Right lobe of liver (tissue), 6 donors: ENCODE data around the gene NYNRIN. TPM values are rescaled to one million over a fixed set of nuclear protein-coding genes. Genes with fewer than 3 reads are reported as not detected.

Source experiments
- ATAC-seq, 4 donors: fragments of 200-7000 bp; cut with Tn5 transposase; one replicate each; pipeline ENCODE4 v1.9.1; 2020; ENCODE audit warnings: mild to moderate bottlenecking in 4 of 4, moderate library complexity in 4 of 4
- DNase-seq, 3 donors: peaks; one replicate each; pipeline ENCODE4 v3.0.0-alpha.2; 2020
- H3K27ac ChIP-seq, 3 donors: fragments of 200-600 bp; one replicate each; pipeline ENCODE4 v1.8.0; 2022
- H3K27me3 ChIP-seq, 2 donors: fragments of 200-600 bp; one replicate each; pipeline ENCODE4 v1.8.0; 2022
- H3K36me3 ChIP-seq, 4 donors: fragments of 200-600 bp; sonication (generic) in 1 of 4; one replicate each; pipeline versions ENCODE4 v1.5.1 to v1.8.0; 2017 to 2022; ENCODE audit warnings: control low read depth in 1 of 4
- H3K4me1 ChIP-seq, 4 donors: fragments of 200-600 bp; sonication (generic) in 1 of 4; one replicate each; pipeline versions ENCODE4 v1.5.1 to v1.8.0; 2017 to 2022; ENCODE audit warnings: control low read depth in 1 of 4
- H3K4me3 ChIP-seq, 3 donors: fragments of 200-600 bp; one replicate each; pipeline ENCODE4 v1.8.0; 2022
- H3K9me3 ChIP-seq, 4 donors: fragments of 200-600 bp; sonication (generic) in 1 of 4; one replicate each; pipeline versions ENCODE4 v1.5.1 to v1.8.0; 2017 to 2022; ENCODE audit warnings: control low read depth in 1 of 4
- POLR2A ChIP-seq: fragments of 450-650 bp; IDR thresholded peaks from one replicate; pipeline ENCODE4 v1.6.1; 2017; ENCODE audit warnings: antibody characterized with exemption, mild to moderate bottlenecking
- WGBS: methylation state at CpG from one replicate; pipeline ENCODE4 v1.1.6; 2018; ENCODE audit warnings: low coverage, low lambda C conversion rate; ENCODE audit not compliant: insufficient coverage; ENCODE audit errors: missing lambda C conversion rate; 5-methylcytosine and 5-hydroxymethylcytosine counted together
- intact Hi-C, 2 donors: fragments of 100-400 bp; cut with DNase I; formaldehyde crosslinking; loops; one replicate each; pipeline versions ENCODE4 v1.11.2 to v1.14.1; 2022
- total RNA-seq, 6 experiments: library from RNA; depleted of rRNA in 2 of 6; stranded (reverse); fragments of >200 nt in 2 of 6; fragmentation: NEBNext Ultra II Directional in 3 of 6; extraction: Animal tissue kit (Norgen Biotek cat#: 25700) in 3 of 6; gene quantifications; one replicate each; pipeline versions ENCODE4 v1.1.0 to v1.2.4, GENCODE V29; 2016 to 2023
- TF ChIP-seq, protein P1 (sequence below), 4 donors: fragments of 200-600 bp in 3 of 4; fragments of 450-650 bp in 1 of 4; IDR thresholded peaks; one replicate each; pipeline versions ENCODE4 v1.5.1 to v1.8.0; 2016 to 2022; ENCODE audit warnings: antibody characterized with exemption in 4 of 4, mild to moderate bottlenecking in 2 of 4
- donor health status: DM: no; HTN: yes; CAD: no.
- donor health status: DM: no; HTN: no; CAD: no.
- donor health status: DM: no; HTN: no; CAD: no.
- donor health status: DM: no; HTN: yes; CAD: no.
- donor health status: DM: no; HTN: yes; CAD: no.

The NYNRIN gene
- total RNA-seq, 6 experiments from 2014 or later = 1.8 to 6.1 (median 2.7) TPM

GRCh38 chr14:24458736-24459135, 59.9 kb downstream of the NYNRIN start:
- no peak overlapping the region for H3K27ac ChIP-seq
- no CpG with 5 or more reads among the region's 1 CpG for WGBS
- TF ChIP-seq, protein P1, sequence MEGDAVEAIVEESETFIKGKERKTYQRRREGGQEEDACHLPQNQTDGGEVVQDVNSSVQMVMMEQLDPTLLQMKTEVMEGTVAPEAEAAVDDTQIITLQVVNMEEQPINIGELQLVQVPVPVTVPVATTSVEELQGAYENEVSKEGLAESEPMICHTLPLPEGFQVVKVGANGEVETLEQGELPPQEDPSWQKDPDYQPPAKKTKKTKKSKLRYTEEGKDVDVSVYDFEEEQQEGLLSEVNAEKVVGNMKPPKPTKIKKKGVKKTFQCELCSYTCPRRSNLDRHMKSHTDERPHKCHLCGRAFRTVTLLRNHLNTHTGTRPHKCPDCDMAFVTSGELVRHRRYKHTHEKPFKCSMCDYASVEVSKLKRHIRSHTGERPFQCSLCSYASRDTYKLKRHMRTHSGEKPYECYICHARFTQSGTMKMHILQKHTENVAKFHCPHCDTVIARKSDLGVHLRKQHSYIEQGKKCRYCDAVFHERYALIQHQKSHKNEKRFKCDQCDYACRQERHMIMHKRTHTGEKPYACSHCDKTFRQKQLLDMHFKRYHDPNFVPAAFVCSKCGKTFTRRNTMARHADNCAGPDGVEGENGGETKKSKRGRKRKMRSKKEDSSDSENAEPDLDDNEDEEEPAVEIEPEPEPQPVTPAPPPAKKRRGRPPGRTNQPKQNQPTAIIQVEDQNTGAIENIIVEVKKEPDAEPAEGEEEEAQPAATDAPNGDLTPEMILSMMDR (IDR thresholded peaks at IDR 0.05) = no peak
- no peak for TF ChIP-seq POLR2A
- no peaks in the 10 kb centered on the region for H3K9me3 ChIP-seq
- intact Hi-C loops = no loop called here
- H3K27me3 ChIP-seq = no peaks in the 10 kb centered on the region
- H3K4me1 ChIP-seq = no peaks in the 10 kb centered on the region
- H3K36me3 ChIP-seq = no peaks in the 10 kb centered on the region
- no peak overlapping the region for H3K4me3 ChIP-seq
- ATAC-seq = peak in 1 of 4 donors; percentile 19
- no peak for DNase-seq

DNA sequence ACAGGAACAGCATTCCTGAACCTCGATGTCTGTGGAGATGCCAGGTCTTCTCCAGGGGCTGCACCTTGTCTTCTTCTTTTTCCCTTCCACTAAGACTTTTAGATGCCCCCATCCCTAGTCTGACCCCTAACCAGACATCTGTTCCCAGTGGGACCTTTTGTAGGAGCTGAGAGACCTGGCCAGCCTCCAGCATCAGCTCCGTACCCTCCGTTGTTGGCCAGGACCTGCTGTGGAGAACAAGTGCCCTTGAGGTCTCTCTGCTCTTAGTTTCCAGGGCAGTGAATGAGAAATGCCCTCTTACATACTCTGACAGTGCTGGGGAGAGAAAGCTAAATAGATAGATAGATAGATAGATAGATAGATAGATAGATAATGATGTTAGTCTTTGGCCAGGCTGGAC, 60.5 kb downstream of the NYNRIN start:
- no peaks in the 10 kb centered on the region for H3K9me3 ChIP-seq
- no peaks in the 10 kb centered on the region for H3K36me3 ChIP-seq
- intact Hi-C loops = no loop called here
- H3K4me1 ChIP-seq = no peaks in the 10 kb centered on the region
- no peak for ATAC-seq
- TF ChIP-seq, protein P1 (IDR thresholded peaks at IDR 0.05) = no peak
- TF ChIP-seq POLR2A = no peak
- H3K4me3 ChIP-seq = no peak overlapping the region
- H3K27ac ChIP-seq = no peak overlapping the region
- DNase-seq = no peak
- H3K27me3 ChIP-seq = no peaks in the 10 kb centered on the region
- WGBS = 95% methylated on average over 3 of the region's 3 CpGs

GRCh38 chr14:24461336-24461735, 62.5 kb downstream of the NYNRIN start:
- ATAC-seq (no peak), DNase-seq (no peak)
- Histone ChIP-seq H3K4me1 (no peaks in the 10 kb centered on the region), H3K27me3 (no peaks in the 10 kb centered on the region), H3K36me3 (no peaks in the 10 kb centered on the region), H3K4me3 (no peak overlapping the region), H3K27ac (no peak overlapping the region), H3K9me3 (no peaks in the 10 kb centered on the region)
- TF ChIP-seq, protein P1 (IDR thresholded peaks at IDR 0.05) = no peak
- no peak for TF ChIP-seq POLR2A
- intact Hi-C loops = no loop called here

DNA sequence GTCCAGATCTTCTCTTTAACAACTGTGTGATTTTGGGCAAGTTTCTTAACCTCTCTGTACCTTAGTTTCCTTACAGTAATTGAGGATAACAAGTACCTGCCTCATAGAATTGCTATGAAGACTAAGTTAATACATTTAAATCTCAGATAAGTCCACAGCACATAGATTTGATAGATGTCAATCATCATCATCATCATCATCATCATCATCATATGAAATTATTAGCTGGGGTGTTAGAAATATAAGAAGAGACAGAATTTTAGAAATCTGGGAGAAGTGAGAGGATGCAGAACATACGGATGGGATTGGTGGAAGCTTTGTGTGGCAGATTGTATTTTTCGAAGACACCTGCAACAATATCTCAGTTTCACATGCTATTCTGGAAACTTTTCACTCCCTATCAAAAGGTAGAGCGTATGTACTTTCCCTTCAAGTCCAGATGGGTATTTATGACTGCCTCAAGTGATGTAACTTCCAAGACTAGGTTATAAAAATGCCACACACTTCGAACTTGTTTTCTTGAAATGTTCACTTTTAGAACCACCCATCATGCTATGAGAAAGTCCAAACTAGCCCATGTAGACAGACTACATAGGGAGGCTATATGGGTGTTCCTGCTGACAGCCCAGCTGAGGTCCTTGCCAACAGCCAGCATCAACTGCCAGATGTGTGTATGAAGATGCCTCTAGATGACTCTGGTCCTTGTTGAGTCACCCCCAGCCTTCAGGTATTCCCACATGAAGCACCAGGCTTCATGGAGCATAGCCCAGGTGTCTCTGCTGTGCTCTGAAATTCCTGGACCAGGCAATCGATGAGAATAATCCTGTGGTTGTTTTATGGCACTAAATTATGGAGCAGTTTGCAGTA, 64.4 kb downstream of the NYNRIN start:
- no peak for DNase-seq
- Histone ChIP-seq H3K27me3 (no peaks in the 10 kb centered on the region), H3K9me3 (no peaks in the 10 kb centered on the region), H3K36me3 (no peaks in the 10 kb centered on the region), H3K4me1 (no peaks in the 10 kb centered on the region), H3K4me3 (no peak overlapping the region), H3K27ac (no peak overlapping the region)
- no peak for ATAC-seq
- intact Hi-C loops = no loop called here
- TF ChIP-seq POLR2A = no peak
- TF ChIP-seq, protein P1 (IDR thresholded peaks at IDR 0.05) = no peak
- WGBS = 67% methylated on average over 5 of the region's 5 CpGs
